Fibroblast of lung (primary cell): ENCODE measurements around the gene ACTL7A. TPM values are rescaled to one million over a fixed set of nuclear protein-coding genes. Genes with fewer than 3 reads are reported as not detected.
"Not testable (repeated sequence)": the region's sequence is repeated elsewhere in the genome, so short reads cannot be mapped to it uniquely, and the experiment has no call there.

Source experiments
- DNase-seq, 2 donors: peaks; one replicate each; pipeline versions ENCODE4 v3.0.0 to v3.0.0-alpha.2; 2010; ENCODE audit warnings: low read depth in 2 of 2
- H2AFZ ChIP-seq: 2 replicates; pipeline ENCODE4 v1.5.1; 2012; ENCODE audit warnings: low read length, control low read depth, inconsistent platforms
- H3K27ac ChIP-seq: 2 replicates; pipeline ENCODE4 v1.5.1; 2011; ENCODE audit warnings: low read length, control low read depth; ENCODE audit not compliant: insufficient read depth
- H3K27me3 ChIP-seq: 2 replicates; pipeline ENCODE4 v1.5.1; 2011; ENCODE audit warnings: mild to moderate bottlenecking, low read length; ENCODE audit not compliant: control insufficient read depth, insufficient read depth
- H3K36me3 ChIP-seq: 2 replicates; pipeline ENCODE4 v1.5.1; 2011; ENCODE audit warnings: low read length; ENCODE audit not compliant: control insufficient read depth, insufficient read depth
- H3K4me1 ChIP-seq: 2 replicates; pipeline ENCODE4 v1.5.1; 2011; ENCODE audit warnings: low read length; ENCODE audit not compliant: control insufficient read depth, insufficient read depth; ENCODE audit errors: extremely low read depth
- H3K4me2 ChIP-seq: 2 replicates; pipeline ENCODE4 v1.5.1; 2011; ENCODE audit warnings: low read length, control low read depth; ENCODE audit not compliant: insufficient read depth; ENCODE audit errors: extremely low read depth
- H3K4me3 ChIP-seq, 4 experiments: fragments of 200-600 bp in 1 of 4; sonication (generic) in 1 of 4; replicated peaks in 1 of 4; 2 replicates each; pipeline ENCODE4 v1.5.1; 2011 to 2016; ENCODE audit warnings: low read length in 4 of 4, low read depth in 3 of 4, mild to moderate bottlenecking in 3 of 4, control low read depth in 2 of 4, inconsistent platforms in 1 of 4, mixed read lengths in 1 of 4; ENCODE audit not compliant: insufficient read depth in 1 of 4; ENCODE audit errors: control extremely low read depth in 1 of 4
- H3K79me2 ChIP-seq: 2 replicates; pipeline ENCODE4 v1.5.1; 2012; ENCODE audit warnings: mild to moderate bottlenecking, low read length, inconsistent platforms; ENCODE audit not compliant: control insufficient read depth, insufficient read depth
- H3K9ac ChIP-seq: 2 replicates; pipeline ENCODE4 v1.5.1; 2011; ENCODE audit warnings: mild to moderate bottlenecking, low read length, control low read depth; ENCODE audit not compliant: insufficient read depth
- H3K9me3 ChIP-seq: 2 replicates; pipeline ENCODE4 v1.5.1; 2012; ENCODE audit warnings: low read depth, low read length; ENCODE audit not compliant: control insufficient read depth, insufficient read depth
- H4K20me1 ChIP-seq: 2 replicates; pipeline ENCODE4 v1.5.1; 2011; ENCODE audit warnings: low read length; ENCODE audit not compliant: control insufficient read depth, insufficient read depth; ENCODE audit errors: extremely low read depth
- EZH2 ChIP-seq: IDR thresholded peaks from 2 replicates; pipeline ENCODE4 v1.5.1; 2012; ENCODE audit warnings: low read length, control low read depth, mild to moderate bottlenecking; ENCODE audit errors: missing control alignments
- polyA plus RNA-seq, 2 donors: library from polyadenylated mRNA; depleted of rRNA in 1 of 2; stranded (reverse) in 1 of 2; unstranded in 1 of 2; fragments of >200 nt; gene quantifications; 2 replicates each; pipeline ENCODE4 v1.2.1, GENCODE V29; 2011 to 2012; ENCODE audit warnings: missing spikeins in 1 of 2
- total RNA-seq: library from RNA; depleted of rRNA; stranded (reverse); fragments of >200 nt; gene quantifications from 2 replicates; pipeline ENCODE4 v1.2.1, GENCODE V29; 2014
- TF ChIP-seq, protein P1 (sequence below), 2 donors: IDR thresholded peaks in 1 of 2; conservative IDR thresholded peaks in 1 of 2; 1 replicate in 1 of 2; 2 replicates in 1 of 2; pipeline ENCODE4 v1.5.1; 2011 to 2012; ENCODE audit warnings: low read length in 2 of 2, control low read depth in 1 of 2, inconsistent platforms in 1 of 2, low read depth in 1 of 2, mild to moderate bottlenecking in 1 of 2

Gene ACTL7A
- total and polyA plus RNA-seq, 2 donors (not counting 1 experiment from before 2014, with no cell fraction given): not detected

DNA sequence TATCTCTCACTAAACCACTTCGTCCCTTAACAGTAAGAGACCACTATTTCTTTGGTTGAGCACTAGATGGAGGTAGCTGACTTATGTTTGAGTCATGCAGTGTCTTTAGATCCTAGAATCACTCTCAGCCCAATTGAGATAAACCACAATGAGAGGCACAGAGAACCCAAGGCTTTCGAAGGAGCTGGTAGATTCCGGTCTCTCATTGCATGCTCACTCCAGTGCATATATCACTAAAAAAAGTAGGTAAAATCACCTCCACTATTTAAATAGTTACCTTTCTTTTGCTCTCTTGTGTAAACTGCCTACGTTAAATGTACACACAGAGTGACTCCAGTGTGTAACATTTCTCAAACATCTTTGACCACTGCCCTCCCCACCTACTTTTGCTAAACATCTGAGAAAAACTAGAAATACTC lies 27.6 kb downstream of the ACTL7A start:
- peak; percentile 38 to 58 for DNase-seq
- Histone ChIP-seq H3K36me3 (peaks cover 2% of the 10 kb centered on the region), H3K27ac (no peak overlapping the region), H3K4me2 (no peak overlapping the region), H3K4me3 (no peak overlapping the region), H2AFZ (no peak overlapping the region), H3K9me3 (no peaks in the 10 kb centered on the region), H4K20me1 (no peaks in the 10 kb centered on the region), H3K9ac (no peak overlapping the region), H3K27me3 (no peaks in the 10 kb centered on the region), H3K4me1 (peaks cover 3% of the 10 kb centered on the region), H3K79me2 (no peaks in the 10 kb centered on the region)
- TF ChIP-seq, protein P1, sequence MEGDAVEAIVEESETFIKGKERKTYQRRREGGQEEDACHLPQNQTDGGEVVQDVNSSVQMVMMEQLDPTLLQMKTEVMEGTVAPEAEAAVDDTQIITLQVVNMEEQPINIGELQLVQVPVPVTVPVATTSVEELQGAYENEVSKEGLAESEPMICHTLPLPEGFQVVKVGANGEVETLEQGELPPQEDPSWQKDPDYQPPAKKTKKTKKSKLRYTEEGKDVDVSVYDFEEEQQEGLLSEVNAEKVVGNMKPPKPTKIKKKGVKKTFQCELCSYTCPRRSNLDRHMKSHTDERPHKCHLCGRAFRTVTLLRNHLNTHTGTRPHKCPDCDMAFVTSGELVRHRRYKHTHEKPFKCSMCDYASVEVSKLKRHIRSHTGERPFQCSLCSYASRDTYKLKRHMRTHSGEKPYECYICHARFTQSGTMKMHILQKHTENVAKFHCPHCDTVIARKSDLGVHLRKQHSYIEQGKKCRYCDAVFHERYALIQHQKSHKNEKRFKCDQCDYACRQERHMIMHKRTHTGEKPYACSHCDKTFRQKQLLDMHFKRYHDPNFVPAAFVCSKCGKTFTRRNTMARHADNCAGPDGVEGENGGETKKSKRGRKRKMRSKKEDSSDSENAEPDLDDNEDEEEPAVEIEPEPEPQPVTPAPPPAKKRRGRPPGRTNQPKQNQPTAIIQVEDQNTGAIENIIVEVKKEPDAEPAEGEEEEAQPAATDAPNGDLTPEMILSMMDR (conservative IDR thresholded peaks at IDR 0.05 in 1 of 2, IDR thresholded peaks at IDR 0.05 in 1 of 2; ENCODE audit: low read depth in 1 of 2, low read length in 2 of 2): peak in 1 of 2 donors; percentile 17
- no peak for TF ChIP-seq EZH2

DNA sequence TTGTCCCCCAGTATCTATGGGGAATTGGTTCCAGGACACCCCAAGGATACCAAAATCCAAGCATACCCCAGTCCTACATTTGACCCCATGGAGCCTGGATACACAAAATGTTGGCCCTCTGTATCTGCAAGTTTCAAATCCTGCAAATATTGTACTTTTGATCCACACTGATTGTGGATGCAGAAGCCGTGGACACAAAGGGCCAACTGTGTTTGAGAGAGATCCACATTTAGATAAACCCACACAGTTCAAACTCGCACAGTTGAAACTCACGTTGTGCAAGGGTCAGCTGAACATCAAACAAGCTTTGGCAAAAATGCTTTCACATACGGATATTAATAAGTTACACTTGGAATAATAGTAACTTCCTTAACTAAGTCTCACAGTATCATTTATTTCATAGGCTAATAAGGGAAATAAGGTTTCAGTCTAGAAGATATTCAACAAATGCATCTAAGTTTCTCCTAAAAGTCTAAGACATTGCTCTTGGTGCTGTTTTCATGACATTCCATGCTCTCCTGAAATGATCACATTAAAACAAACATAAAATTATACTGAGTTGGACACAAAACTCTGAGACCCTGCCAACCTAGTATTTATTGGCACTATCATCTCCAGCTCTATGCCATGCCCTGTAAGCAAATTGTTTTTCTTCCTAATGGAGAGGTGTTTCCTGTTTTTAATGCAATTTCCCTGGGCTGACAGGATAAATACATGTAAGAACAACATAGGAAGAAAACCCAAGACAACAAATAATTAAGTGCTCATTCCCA lies 32.3 kb downstream of the ACTL7A start:
- Histone ChIP-seq H3K36me3 (peaks cover 6% of the 10 kb centered on the region), H3K9me3 (no peaks in the 10 kb centered on the region)
- no peak for DNase-seq

DNA sequence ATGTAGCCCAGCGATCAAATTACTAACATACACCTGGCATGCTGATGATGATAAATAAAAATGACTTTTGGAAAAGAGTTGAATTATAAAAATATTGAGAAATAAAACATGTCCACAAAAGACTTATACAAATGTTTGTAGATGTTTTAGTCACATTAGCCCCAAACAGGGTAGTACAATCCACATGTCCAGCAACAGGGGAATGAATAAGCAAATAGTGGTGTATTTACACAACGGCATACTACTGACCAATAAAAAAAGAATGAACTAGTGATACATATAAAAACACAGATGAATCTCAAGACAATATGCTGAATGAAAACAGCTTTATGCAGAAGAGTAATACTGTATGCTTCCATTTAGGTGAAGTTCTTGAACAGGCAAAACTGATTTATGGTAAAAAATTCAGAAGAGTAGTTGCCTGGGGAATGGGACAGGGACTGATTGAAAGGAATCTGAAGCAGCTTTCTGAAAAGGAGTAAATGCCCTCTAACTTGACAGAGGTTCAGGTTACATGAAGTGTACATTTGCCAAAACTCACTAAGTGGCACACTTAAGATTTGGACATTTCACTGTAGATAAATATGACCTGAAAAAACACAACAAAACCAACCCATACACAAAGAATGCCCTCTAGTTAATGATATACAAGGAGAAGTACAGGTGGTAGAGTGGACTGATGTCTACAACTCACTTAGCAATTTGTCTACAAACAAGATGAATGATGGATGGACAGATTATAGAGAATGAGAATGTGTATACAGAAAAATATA lies 35.4 kb downstream of the ACTL7A start:
- Histone ChIP-seq H3K9ac (no peak overlapping the region), H3K4me3 (no peak overlapping the region), H3K36me3 (peaks cover 11% of the 10 kb centered on the region), H3K9me3 (no peaks in the 10 kb centered on the region), H3K4me2 (no peak overlapping the region), H2AFZ (no peak overlapping the region), H3K27me3 (no peaks in the 10 kb centered on the region), H3K27ac (no peak overlapping the region), H4K20me1 (no peaks in the 10 kb centered on the region), H3K4me1 (no peaks in the 10 kb centered on the region), H3K79me2 (no peaks in the 10 kb centered on the region)
- no peak for DNase-seq
- no peak for TF ChIP-seq EZH2
- TF ChIP-seq, protein P1 (conservative IDR thresholded peaks at IDR 0.05 in 1 of 2, IDR thresholded peaks at IDR 0.05 in 1 of 2; ENCODE audit: low read depth in 1 of 2, low read length in 2 of 2): no peak

More for the DNA sequence above, 32.3 kb downstream of the ACTL7A start:
- TF ChIP-seq, protein P1 (conservative IDR thresholded peaks at IDR 0.05 in 1 of 2, IDR thresholded peaks at IDR 0.05 in 1 of 2; ENCODE audit: low read depth in 1 of 2, low read length in 2 of 2): no peak
- no peak for TF ChIP-seq EZH2
- H3K27ac ChIP-seq: no peak overlapping the region
- no peak overlapping the region for H2AFZ ChIP-seq
- H3K4me1 ChIP-seq: no peaks in the 10 kb centered on the region
- H3K9ac ChIP-seq: no peak overlapping the region
- no peaks in the 10 kb centered on the region for H3K79me2 ChIP-seq
- no peak overlapping the region for H3K4me3 ChIP-seq
- H3K4me2 ChIP-seq: no peak overlapping the region
- H3K27me3 ChIP-seq: no peaks in the 10 kb centered on the region
- H4K20me1 ChIP-seq: no peaks in the 10 kb centered on the region

DNA sequence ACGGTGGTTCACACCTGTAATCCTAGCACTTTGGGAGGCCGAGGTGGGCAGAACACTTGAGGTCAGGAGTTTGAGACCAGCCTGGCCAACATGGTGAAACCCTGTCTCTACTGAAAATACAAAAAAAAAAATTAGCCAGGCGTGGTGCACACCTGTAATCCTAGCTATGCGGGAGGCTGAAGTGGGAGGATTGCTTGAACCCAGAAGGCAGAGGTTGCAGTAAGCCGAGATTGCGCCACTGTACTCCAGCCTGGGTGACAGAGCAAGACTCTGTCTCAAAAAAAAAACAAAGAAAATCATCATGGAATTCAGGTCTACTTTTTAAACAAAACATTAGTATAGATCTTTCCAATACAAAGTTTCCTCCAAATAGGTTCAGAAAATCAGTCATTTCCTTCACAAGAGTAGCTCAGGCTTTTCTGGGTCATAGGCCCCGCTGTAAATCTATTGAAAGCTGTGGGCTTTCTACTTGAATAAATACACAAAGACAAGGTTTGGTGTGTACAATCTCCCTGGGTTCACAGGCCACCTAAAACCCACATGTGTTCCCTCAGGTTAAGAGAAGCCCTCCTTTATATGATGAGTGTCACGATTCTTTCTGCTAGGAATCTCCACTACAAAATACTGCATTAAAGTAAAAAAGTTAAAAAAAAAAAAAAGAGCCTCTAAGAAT lies 37.1 kb downstream of the ACTL7A start:
- H3K4me3 ChIP-seq, H3K27ac ChIP-seq, H2AFZ ChIP-seq, H3K79me2 ChIP-seq, H3K4me2 ChIP-seq, DNase-seq, H3K9ac ChIP-seq, H3K4me1 ChIP-seq, H4K20me1 ChIP-seq, H3K27me3 ChIP-seq, H3K9me3 ChIP-seq: not testable (repeated sequence)
- peaks cover 11% of the 10 kb centered on the region for H3K36me3 ChIP-seq
